Esophagus squamous epithelium (tissue), 4 donors: ENCODE data around the gene DHRS2.

Experiments used
- POLR2A ChIP-seq, 4 donors: fragments of 450-650 bp; IDR thresholded peaks; one replicate each; pipeline ENCODE4 v1.6.1; 2017; ENCODE audit warnings: antibody characterized with exemption in 4 of 4, mild to moderate bottlenecking in 4 of 4, moderate library complexity in 3 of 4
- TF ChIP-seq, protein P1 (sequence below), 6 experiments: fragments of 450-650 bp in 4 of 6; fragments of 200-600 bp in 2 of 6; sonication (generic) in 2 of 6; IDR thresholded peaks; one replicate each; pipeline ENCODE4 v1.5.1; 2016 to 2019; ENCODE audit warnings: antibody characterized with exemption in 6 of 6, mild to moderate bottlenecking in 4 of 6, moderate library complexity in 4 of 6

DNA sequence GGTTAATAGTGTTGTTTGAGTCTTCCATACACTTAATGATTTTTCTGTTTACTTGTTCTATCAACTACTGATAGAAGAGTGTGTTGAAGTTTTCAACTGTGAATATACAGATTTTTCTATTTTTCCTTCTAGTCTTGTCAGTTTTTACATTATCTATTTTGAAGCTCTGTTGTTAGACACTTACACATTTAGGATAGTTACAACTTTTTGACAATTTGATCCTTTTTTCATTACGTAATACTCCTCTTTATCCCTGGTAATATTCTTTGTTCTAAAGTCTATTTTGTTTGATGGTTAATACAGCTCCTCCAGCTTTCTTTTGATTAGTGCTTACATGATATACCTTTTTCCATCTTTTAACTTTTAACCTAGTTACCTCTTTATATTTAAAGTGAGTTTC, 45.2 kb downstream of the DHRS2 start:
- TF ChIP-seq POLR2A (IDR thresholded peaks at IDR 0.05): no peak
- TF ChIP-seq, protein P1, sequence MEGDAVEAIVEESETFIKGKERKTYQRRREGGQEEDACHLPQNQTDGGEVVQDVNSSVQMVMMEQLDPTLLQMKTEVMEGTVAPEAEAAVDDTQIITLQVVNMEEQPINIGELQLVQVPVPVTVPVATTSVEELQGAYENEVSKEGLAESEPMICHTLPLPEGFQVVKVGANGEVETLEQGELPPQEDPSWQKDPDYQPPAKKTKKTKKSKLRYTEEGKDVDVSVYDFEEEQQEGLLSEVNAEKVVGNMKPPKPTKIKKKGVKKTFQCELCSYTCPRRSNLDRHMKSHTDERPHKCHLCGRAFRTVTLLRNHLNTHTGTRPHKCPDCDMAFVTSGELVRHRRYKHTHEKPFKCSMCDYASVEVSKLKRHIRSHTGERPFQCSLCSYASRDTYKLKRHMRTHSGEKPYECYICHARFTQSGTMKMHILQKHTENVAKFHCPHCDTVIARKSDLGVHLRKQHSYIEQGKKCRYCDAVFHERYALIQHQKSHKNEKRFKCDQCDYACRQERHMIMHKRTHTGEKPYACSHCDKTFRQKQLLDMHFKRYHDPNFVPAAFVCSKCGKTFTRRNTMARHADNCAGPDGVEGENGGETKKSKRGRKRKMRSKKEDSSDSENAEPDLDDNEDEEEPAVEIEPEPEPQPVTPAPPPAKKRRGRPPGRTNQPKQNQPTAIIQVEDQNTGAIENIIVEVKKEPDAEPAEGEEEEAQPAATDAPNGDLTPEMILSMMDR (IDR thresholded peaks at IDR 0.05): no peak
